Urothelium cell line (cell line): ENCODE data around the gene TMEM187.
A peak's percentile ranks its signal among the peaks of the same experiment; 100 is the strongest.
"Not testable (repeated sequence)": the region's sequence is repeated elsewhere in the genome, so short reads cannot be mapped to it uniquely, and the experiment has no call there.

Experiments
- DNase-seq: peaks from one replicate; pipeline ENCODE4 v3.0.0; 2011; ENCODE audit warnings: low spot score, mixed read lengths
- FAIRE-seq: peaks from 2 replicates; lab custom pipeline; 2011; peaks lifted over from hg19 to GRCh38; lab: Jason Lieb, UNC

TMEM187 gene

GRCh38 chrX:153969125-153969903 lies 3.2 kb upstream of the TMEM187 start:
- no peak for DNase-seq
- FAIRE-seq, result no peak

DNA sequence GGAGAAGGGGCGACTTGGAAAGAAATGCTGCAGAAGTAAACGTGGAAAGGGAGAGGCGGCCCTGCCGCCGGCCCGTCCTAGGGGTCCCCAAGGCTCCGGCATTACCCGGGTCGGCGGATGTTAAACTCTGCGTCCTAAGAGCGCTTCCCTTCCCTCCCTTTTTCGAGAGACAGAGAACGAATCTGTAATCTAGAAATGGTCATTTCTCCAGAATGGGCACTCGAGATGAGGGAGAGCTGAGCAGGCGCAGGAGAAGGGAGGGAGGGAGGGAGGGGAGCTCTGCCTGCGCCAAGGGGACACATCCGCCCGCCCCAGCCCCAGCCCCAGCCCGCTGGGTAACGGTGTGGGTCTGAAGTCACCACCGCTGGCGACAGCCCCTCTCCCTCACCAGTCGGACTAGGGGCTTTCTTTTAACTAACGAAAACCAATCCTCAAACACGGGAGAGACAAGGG lies 2.6 kb upstream of the TMEM187 start:
- no peak for DNase-seq
- FAIRE-seq, result no peak

DNA sequence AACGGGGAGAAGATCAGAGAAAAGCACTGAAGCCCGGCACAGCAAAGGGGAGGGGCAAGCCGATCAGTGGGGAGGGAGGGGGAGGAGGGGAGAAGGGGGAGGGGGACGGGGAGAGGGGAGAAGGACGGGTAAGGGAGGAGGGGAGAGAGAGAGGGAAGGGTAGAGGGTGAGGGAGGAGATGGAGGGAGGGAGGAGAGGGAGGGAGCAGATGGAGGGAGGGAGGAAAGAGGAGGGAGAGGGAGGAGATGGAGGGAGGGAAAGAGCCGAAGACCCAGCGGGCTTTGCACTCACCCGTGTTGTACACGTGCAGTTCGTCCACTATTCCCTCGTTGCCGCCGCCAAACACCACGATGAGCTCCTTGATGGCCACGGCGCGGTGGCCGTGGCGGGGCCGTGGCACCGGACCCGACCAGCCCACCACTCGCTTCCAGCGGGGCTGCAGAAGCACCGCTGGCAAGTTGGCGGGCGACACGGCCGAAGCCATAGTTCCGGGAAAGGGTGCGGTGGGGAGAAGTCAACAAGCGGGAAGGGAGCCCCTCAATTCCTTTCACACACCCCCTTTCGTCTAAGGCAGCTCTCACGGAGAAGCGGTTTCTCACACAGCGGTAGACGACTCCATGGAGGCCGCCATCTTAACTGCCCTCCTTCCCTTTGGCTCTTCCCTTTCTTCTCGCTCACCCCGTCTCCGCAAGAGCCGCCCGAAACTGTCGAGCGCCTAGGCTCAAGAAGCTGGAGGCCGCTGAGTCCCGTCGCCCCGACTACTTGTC lies 2.0 kb upstream of the TMEM187 start:
- FAIRE-seq (no peak), DNase-seq (peak; percentile 19)

- FAIRE-seq, result no peak
- DNase-seq, result peak; percentile 88
These were observed 1.5 kb upstream of the TMEM187 start for GRCh38 chrX:153971124-153971449.

DNA sequence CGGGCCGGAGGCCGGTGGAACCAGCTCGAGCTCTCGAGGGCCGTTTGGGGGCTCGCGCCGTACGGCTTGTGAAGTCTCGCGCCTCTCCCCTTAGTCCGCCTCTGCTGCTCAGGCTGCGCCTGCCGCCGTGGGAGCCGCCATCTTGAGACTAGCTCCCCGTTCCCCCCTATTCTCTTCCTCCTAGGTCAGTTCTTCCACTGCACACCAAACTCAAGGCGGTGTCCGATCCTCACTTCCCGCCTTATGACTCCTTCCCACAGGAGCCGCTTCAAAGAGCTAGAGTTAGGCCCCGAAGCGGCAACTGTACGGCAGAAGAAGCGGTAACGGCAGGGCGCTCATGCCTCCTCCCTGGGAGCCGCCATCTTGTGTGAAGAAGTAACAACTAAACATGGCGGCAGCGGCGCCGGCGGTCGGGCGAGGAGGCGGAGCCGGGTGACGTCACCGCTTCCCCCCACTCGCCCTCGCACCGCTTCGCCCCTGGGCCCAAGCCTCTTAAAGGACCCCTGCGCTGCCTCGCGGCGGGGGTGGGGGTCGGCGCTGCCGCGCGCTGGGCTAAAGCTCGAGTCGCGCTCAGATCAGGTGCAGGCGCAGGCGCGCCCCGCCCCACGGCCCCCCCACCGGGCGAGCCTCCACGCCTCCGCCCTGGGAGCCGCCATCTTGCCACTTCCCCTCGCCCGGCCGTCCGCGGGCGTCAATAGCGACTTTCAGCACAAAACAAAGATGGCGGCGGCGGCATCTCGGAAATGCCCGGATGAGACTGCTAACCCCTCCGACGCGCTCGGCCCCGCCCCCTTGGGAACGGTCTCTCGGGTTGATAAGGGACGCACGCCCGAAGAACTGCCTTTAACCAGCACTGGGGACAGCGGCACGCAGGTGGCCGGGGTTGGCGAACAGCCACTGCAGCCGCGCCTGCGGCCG lies 845 bp upstream of the TMEM187 start, which contains the start of gene HCFC1:
Gene HCFC1 (minus strand): TSS at position 369 of the 918 bp plus-strand sequence. CDS start 978 bp downstream, outside the sequence.
- peak; percentile 84 for DNase-seq
- peak; percentile 71 for FAIRE-seq

DNA sequence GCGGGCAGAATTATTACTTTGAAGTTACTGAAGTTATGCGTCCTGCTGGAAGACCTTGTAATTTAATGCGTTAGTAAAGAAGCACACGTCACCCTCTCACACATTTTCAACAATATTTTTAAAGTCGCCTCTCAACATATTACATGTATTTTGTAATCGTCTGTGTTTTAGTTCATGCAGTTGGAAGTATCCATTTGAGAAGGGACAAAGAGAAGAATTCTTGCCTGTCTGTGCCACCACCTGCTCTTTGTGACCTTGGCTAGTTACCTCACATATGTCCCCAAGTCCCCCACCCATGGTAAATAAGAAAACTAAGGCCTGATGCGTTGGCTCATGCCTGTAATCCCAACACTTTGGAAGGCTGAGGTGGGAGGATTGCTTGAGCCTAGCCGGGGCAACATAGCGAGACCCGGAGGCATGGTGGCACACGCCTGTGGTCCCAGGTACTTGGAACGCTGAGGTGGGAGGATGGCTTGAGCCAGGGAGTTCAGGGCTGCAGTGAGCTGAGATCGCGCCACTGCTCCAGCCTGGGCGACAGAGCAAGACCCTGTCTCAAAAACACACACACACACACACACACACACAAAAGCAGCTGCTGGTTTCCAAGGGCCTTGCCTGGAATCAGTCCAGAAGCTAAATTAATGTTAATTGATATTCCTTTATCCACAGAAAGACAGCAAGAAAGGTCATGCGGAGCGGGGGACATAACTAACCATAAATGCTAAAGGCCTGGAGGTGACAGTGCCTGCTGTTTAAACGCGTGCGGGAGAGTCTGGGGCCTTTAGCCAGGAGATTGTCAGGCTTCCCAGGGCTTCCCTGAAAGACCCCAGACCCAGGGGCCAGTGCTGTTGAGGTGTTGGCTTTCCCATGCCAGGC lies 811 bp downstream of the TMEM187 start:
- DNase-seq, result no peak
- FAIRE-seq, result no peak

DNA sequence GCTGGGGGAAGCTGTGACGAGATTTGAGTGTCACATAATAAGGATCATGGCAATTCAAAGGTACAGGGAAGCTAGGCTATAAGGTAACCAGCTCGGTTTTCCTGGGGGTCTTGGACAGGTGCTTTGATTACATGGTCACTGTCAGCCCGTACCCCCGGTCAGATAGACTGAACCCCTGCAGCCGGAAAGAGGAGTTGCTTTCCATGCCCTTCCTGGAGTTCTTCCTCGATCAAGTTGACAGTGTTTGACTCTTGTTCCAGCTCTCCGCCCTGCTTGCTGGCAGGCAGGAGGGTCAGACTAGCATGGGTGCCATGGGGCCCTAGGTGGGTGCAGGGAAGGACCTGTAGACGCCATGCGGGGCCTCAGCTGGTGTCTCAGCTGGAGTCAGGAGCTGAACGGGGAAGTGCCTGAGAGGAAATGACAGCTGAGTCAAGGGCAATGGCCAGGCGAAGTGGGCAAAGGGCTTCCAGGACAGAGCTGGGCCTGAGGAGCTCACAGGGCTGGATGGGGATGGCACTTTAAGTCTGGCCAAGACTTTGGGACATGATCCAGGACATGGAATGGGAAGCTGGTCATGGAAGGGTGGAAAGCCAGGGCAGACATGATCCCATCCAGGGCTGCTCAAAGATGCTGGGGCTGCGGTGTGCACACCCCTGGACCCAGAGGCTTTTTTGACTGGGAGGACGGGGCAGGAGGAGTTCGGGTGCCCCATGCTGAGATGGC lies 1.6 kb downstream of the TMEM187 start:
- DNase-seq, result no peak
- FAIRE-seq, result no peak

DNA sequence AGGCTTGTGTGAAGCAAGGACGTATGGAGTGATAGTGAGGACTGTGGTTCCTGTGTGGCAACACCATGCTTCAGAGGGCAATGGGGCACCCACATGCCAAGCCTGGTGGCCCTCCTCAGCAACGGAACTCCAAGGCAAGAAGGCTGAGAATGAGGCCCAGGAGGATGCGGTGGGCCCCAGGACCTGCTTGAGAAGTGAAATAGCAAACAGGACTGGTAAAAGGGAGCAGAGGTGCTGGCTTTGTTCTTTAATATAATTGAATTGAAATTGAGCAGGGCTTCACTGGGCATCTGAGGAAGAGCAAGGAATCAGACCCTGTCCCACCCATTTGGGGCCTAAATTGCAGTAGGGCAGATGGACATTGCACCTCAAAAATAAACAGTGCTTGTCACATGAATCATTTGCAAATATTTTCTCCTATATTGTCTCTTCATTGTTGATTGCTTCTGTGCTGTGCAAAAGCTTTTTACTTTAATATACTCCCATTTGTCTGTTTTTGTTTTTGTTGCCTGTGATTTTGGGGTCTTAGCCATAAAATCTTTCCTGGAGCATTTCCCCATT lies 2.3 kb downstream of the TMEM187 start:
- DNase-seq, result no peak
- no peak for FAIRE-seq

GRCh38 chrX:153980394-153980793 lies 7.8 kb downstream of the TMEM187 start:
- FAIRE-seq, DNase-seq: not testable (repeated sequence)

- FAIRE-seq (no peak), DNase-seq (no peak)
These were observed 8.7 kb downstream of the TMEM187 start for GRCh38 chrX:153981231-153981630.

DNA sequence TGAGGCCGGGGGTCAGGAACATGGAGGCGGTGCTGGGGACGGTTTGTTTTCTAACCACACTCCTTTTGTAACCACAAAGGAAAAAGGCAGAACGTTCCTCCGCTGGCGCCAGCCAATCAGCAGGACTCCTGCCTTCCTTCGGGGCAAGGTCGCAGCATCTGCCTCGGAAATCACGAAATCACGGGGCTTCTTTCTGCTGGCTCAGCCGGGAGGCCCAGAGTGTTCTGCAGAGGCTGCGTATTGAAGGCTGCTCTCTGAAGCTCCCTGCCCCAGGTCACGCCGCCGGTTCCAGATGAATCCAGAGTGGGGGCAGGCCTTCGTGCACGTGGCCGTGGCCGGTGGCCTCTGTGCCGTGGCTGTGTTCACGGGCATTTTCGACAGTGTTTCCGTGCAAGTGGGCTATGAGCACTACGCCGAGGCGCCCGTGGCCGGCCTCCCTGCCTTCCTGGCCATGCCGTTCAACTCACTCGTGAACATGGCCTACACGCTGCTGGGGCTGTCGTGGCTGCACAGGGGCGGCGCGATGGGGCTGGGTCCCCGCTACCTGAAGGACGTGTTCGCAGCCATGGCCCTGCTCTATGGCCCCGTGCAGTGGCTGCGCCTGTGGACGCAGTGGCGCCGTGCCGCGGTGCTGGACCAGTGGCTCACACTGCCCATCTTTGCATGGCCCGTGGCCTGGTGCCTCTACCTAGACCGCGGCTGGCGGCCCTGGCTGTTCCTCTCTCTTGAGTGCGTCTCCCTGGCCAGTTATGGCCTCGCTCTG lies 9.4 kb downstream of the TMEM187 start:
- no peak for DNase-seq
- no peak for FAIRE-seq

GRCh38 chrX:153983321-153983801 lies 10.8 kb downstream of the TMEM187 start:
- DNase-seq (no peak), FAIRE-seq (no peak)

- DNase-seq (no peak), FAIRE-seq (no peak)
These were observed 12.0 kb downstream of the TMEM187 start for GRCh38 chrX:153984351-153985178.

DNA sequence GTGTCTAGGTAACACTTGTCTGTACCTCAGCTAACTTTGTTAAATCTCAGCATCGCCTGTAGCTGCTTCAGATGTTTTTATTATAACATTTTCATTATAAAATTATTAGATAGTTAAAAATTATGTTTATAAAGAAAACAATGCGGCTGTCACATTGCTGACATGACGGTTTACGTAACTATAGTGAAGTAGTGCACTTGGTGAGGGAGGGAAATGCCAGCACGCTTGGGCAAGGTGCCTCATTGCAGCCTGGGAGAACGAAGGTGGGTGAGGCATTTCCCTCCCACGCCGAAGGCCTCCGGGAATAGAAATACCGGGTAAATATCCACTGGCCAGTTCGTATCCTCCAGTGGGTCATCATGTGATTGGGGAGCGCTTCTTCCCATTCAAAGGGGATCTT lies 15.9 kb downstream of the TMEM187 start:
- DNase-seq (no peak), FAIRE-seq (no peak)

DNA sequence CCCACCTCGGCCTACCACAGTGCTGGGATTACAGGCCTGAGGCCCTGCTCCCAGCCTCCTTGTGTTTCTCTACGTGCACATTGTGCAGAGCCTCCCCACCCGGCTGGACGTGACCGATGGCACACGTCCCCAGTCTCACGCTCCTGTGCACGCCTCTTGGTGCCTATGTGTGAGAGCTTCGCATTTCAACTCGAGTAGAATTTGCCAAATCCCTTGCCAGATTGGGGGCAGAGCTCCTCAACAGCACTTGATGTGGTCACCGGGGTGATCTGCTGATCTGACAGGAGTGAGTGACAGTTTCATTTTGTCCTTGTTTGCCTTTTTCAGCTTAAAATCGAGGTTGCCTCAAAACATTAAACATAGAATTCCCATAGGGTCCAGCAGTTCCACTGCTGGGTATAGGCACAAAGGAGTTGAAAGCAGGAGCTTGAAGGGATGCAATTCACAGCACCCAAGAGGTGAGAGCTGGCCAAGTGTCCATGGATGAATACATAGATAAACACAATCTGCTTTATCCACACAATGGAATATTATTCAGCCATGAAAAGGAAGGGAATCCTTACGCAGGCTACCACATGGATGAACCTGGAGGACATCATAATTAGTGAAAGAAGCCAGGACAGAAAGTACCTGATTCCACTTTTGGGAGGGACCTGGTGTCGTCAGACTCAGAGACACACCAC lies 17.6 kb downstream of the TMEM187 start:
- no peak for DNase-seq
- FAIRE-seq, result no peak

DNA sequence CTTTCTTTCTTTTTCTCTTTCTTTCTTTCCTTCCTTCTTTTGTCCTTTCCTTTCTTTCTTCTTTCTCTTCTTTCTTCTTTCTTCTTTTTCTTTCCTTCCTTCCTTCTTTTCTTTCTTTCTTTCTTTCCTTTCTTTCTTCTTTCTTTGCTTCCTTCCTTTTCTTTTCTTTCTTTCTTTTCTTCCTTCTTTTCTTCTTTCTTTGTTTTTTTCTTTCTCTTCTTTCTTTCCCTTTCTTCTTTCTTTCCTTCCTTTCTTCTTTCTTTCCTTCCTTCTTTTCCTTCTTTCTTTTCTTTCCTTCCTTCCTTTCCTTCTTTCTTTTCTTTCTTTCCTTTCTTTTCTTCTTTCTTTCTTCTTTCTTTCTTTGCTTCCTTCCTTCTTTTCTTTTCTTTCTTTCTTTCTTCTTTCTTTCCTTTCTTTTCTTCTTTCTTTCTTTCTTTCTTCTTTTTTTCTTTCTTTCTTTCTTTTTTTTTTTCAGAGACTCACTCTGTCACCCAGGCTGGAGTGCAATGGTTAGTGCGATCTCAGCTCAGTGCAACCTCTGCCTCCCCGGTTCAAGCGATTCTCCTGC lies 18.5 kb downstream of the TMEM187 start:
- no peak for DNase-seq
- FAIRE-seq, result no peak
